NCI-H82 (cell line): ENCODE results near the gene AP5B1.
A peak's percentile ranks its signal among the peaks of the same experiment; 100 is the strongest.
"Not testable (repeated sequence)": the region's sequence is repeated elsewhere in the genome, so short reads cannot be mapped to it uniquely, and the experiment has no call there.

Source experiments
- DNase-seq: peaks from one replicate; lab custom pipeline; 2025; lab: John Stamatoyannopoulos, UW

The AP5B1 gene

GRCh38 chr11:65786008-65786785 lies 5.4 kb upstream of the AP5B1 start:
- DNase-seq = no peak

- DNase-seq = no peak
Observed at GRCh38 chr11:65785319-65786007, 4.7 kb upstream of the AP5B1 start.

GRCh38 chr11:65782816-65783228 lies 2.0 kb upstream of the AP5B1 start:
- DNase-seq = no peak

GRCh38 chr11:65781962-65782815 lies 1.4 kb upstream of the AP5B1 start:
- DNase-seq = no peak

- peak; percentile 58 for DNase-seq
Observed at GRCh38 chr11:65781152-65781961, 581 bp upstream of the AP5B1 start.

- peak; percentile 81 for DNase-seq
Observed at GRCh38 chr11:65779919-65780769, 632 bp downstream of the AP5B1 start.

- DNase-seq = no peak
Observed at GRCh38 chr11:65779669-65779918, 1.2 kb downstream of the AP5B1 start.

- DNase-seq = no peak
Observed at GRCh38 chr11:65778901-65779668, 1.7 kb downstream of the AP5B1 start.

- no peak for DNase-seq
Observed at GRCh38 chr11:65778431-65778900, 2.3 kb downstream of the AP5B1 start.

GRCh38 chr11:65777821-65778361 lies 2.9 kb downstream of the AP5B1 start:
- DNase-seq = no peak

- no peak for DNase-seq
Observed at GRCh38 chr11:65777241-65777640, 3.5 kb downstream of the AP5B1 start.

GRCh38 chr11:65776710-65777141 lies 4.0 kb downstream of the AP5B1 start:
- DNase-seq = no peak

- no peak for DNase-seq
Observed at GRCh38 chr11:65776196-65776595, 4.6 kb downstream of the AP5B1 start.

- no peak for DNase-seq
Observed at GRCh38 chr11:65774525-65775306, 6.1 kb downstream of the AP5B1 start.

GRCh38 chr11:65773784-65774411 lies 6.9 kb downstream of the AP5B1 start:
- DNase-seq = no peak

GRCh38 chr11:65771589-65772112 lies 9.1 kb downstream of the AP5B1 start:
- DNase-seq = no peak

- no peak for DNase-seq
Observed at GRCh38 chr11:65770951-65771567, 9.7 kb downstream of the AP5B1 start.

- not testable (repeated sequence) for DNase-seq
Observed at GRCh38 chr11:65767806-65768205, 13.0 kb downstream of the AP5B1 start.
